NCI-H146 treated with DMSO at 0.1 percent for 48 hours (cell line): Measurements from ENCODE around the gene AMDHD2.
"Not testable (repeated sequence)": the region's sequence is repeated elsewhere in the genome, so short reads cannot be mapped to it uniquely, and the experiment has no call there.

Experiments used
- DNase-seq: peaks from one replicate; lab custom pipeline; 2025; ENCODE audit not compliant: unreplicated experiment; lab: John Stamatoyannopoulos, UW

Gene AMDHD2

DNA sequence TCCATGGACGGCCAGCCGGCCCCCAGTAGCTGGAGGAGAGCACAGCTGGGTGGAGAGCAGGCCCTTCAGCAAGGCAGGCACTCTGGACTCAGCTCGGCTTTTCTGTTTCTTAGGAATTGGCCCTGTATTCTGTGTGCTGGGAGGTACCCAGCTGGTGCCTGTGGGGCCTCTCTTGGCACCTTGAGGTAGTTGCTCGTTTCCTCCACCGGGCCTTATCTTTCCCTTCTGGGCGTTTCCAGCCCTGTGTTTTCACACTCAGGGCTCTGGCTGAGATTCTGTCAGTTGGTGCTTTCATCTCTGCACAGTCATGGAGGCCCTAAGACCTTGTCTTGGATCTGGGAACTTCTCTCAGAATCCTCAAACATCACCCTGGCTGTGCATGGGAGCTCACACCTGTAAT, 47.3 kb downstream of the AMDHD2 start:
- DNase-seq = not testable (repeated sequence)

- DNase-seq = not testable (repeated sequence)
These were observed 48.4 kb downstream of the AMDHD2 start for GRCh38 chr16:2568573-2568972.

DNA sequence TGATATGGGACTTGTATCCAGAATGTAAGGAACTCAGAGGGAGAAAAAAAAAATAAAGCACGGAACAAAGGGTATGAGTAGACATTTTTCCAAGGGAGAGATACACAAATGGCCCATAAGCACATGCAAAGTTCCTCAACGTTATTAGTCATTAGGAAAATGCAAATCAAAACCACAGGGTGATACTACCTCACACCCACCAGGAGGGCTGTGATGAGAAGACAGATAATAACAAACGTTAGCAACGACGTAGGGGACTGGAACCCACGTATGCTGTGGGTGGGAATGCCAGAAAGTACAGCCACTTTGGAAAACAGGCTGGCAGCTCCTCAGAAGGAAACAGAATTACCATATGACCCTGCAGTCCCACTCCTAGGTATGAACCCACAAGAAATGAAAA, 52.5 kb downstream of the AMDHD2 start:
- DNase-seq = not testable (repeated sequence)

DNA sequence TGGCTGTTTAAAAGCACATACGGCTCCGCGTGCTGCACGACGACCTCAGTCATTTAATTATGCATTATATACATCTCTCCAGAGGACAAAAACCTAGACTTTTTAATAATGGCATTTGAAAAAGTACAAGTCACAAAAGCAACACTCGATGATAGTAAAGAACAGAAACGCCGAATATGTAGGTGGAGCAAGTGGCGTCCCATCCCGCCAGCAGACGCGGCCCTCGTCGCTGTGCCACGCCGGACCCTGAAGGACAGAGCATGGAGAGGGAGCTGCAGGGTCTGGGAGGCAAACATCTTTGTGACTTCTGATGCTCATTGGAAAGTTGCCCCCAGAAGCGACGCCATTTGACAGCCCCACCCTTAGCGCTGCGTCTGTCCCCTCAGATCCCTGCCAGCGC, 55.7 kb downstream of the AMDHD2 start:
- DNase-seq = not testable (repeated sequence)

DNA sequence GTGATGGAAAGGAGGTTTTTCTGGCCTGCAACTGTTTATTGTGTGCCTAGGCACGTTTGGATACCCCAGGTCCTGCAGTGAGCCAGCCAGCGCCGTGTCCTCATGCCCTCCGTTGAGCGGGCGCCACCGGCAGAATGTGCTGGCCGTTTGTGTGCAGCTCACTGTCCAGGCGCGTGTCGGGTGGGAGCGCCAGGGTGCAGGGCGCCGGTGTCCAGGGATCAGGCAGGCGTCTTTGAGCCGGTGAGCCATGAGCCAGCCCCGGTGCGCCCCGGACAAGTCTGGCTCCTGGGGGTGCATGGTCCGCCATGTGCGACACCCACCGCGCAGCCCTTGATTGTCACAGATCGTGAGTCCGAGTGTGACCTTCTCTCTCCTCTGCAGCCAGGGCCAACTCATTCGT, 56.9 kb downstream of the AMDHD2 start:
- not testable (repeated sequence) for DNase-seq

GRCh38 chr16:2578905-2579304, 58.7 kb downstream of the AMDHD2 start:
- DNase-seq = not testable (repeated sequence)

- not testable (repeated sequence) for DNase-seq
These were observed 60.0 kb downstream of the AMDHD2 start for GRCh38 chr16:2580143-2580542.

DNA sequence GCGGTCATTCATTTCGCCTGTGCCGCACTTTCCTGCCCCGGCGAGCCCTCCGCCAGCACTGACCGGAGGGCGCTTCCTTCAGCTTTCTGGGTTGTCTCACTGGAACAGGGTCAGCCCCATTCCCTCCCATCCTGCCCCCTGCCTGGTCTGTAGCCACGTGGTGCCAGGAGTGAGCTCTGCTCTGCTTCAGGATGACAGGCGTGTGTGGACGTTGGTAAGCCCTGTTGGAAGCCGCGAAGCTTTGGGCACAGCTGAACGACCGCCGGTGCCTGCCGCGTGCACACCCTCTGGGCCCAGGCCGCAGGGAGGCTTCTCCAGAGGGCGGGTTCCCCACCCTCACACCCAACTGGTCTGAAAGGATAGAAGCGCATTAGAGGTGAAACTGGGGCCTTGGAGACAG, 60.6 kb downstream of the AMDHD2 start:
- not testable (repeated sequence) for DNase-seq
